ENCODE data around the gene PGF.

Gene PGF

DNA sequence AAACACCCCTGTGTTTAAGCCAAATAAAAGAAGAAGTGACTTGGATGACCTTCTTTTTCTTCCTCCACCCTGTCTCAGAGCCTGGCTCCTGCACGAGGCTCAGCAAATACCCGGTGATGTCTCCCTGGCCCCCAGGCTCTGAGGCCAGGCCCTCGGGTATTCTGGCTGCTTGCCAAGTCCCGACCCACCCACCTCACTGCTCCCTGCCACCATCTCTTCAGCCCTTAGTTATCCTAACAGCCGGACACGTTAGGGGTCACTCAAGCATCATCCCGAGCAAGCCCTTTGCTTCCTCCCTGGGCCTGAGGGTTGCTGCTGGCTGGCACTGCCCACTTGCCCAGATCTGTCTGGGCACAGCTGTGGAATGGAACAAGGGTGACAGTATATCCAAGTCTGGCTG is 39.6 kb downstream of the PGF start:
- DNase-seq = no peak

GRCh38 chr14:74915426-74915825 is 40.0 kb downstream of the PGF start:
- DNase-seq = no peak

DNA sequence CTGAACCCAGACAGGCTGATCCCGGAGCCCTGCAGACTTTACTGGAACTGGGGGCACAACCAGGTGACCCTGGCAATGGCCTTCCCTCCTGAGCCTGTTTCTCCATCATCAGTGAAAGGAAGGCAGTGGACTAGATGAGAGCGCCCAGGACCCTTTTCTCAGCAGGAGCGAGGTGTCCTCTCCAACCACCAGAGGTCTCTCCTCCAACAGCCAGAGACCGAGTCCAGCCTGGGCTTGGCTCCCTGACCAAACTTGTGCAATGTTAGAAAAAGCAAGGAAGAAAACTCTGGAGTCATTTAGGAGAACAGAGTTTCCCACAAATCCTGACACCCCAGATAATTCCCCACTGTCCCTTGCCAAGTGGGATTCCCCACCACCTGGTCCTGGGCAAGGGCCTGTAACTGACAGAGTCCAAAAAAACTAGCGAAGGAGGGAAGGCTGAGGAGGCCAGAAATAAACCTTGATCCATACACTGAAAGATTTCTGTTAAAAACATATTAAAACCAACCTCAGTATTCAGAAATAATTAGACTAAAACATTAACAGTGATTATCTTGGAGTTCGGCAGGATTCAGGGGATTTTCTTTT is 41.3 kb downstream of the PGF start:
- peak; percentile 17 for DNase-seq

GRCh38 chr14:74913393-74913910 is 41.9 kb downstream of the PGF start:
- no peak for DNase-seq

DNA sequence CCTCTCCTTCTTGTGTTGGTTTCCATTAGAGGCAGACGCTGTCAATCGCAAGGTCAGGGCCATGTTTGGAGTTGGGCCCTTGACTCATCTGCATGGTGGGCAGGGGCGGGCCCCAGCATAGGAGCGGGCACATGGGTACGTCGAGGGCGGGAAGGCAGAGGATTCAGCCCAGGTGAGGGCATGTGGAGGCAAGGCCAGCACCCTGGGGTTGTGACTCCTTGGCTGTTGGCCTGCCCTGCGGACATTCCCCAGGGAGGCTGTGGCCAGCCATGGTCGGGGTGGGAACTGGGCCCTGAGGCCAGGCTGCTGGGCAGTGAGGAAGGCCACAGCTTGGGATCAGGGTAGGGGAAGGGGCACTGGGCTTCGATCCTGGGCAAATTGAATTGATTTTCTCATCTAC is 42.6 kb downstream of the PGF start:
- no peak for DNase-seq

DNA sequence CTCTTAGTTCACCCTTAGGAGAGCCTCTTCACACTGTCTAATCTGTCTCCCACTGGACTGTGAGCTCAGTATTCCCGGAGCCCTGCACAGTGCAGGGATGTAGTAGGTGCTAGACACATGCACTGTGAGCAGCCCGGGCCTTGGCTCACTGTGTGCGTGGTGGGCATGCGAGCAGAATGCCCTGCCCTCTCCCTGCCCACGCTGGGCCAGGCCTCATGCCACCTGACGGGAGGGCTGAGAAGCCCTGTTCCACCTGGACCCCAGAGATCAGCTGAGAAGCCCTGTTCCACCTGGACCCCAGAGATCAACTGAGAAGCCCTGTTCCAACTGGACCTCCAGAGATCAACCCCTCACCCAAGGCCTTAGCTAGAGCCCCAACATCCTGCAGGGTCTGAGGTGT is 43.3 kb downstream of the PGF start:
- no peak for DNase-seq

DNA sequence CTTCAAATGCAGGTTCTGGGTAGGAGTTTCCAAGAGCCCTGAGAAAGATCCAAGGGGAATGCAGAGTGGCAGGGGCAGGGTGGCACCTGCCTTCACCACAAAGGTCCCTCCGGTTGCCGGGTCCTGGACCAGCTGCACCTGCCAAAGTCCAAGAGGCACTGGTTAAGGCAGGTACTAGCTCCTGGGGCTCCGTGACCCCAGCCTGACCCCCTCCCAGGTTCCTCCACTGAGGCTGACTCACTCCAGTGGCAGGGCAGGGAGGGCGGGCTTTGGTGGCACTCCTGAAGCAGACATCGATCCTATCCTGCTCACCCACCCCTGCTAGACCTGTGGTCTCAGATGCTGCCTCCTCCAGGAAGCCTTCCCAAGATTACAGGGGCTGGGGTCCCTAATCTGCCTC is 43.7 kb downstream of the PGF start:
- DNase-seq = no peak

DNA sequence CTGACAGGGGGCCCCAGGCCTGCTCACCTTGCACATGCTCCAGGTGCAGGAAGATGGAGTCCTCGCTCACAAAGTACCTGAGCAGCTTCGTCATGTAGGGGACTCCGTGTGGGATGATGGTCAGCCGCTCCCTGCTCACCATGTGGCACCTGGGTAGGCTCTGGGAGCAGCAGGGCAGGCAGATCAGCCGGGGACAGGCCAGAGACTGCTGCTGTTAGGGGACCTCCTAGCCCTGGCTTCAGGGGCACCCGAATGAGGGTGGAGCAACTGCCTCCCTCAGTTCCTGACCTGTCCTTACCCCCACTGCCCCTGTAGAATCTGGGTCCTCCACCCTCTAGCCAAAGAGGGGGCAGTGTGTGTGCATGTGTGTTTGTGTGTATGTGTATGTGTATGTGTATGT is 44.2 kb downstream of the PGF start:
- no peak for DNase-seq

DNA sequence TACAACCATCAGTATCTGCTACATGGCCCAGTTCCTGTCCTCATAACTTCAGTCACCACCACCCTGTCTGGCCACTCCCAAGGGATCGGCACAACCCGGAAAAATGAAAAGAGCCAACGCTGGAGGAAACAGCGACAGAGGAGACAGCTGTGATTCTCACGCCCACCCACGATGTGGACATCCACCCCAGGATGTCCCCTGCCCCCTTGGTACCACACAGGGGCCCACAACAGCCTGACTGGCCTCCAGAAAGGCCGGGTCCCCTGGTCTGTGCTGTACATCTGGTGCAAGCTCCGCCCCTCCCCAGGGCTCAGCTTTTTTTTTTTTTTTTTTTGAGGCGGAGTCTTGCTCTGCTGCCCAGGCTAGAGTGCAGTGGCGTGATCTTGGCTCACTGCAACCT is 44.8 kb downstream of the PGF start:
- no peak for DNase-seq

GRCh38 chr14:74909911-74910310 is 45.5 kb downstream of the PGF start:
- no peak for DNase-seq

DNA sequence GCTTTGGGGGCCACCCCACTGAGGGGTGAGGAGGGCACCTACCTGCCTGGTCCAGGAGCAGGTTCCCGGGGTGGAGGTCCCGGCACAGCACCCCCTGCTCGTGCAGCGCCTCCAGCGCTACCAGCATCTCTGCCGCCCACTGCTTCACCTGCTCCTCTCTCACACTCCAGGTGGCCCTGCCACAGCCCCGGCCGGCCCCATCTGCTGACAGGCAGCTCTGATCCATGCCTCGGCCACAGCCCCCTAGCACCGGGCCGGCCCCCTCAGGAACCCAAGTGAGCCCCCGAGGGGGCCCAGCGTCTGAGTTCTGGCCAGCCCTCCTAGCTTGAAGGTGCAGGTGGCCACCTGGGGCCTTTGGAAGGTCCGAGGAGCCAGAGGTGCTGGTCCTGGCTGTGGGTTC is 45.9 kb downstream of the PGF start:
- DNase-seq = no peak

- DNase-seq = no peak
Measured at GRCh38 chr14:74908861-74909341, 46.5 kb downstream of the PGF start.

DNA sequence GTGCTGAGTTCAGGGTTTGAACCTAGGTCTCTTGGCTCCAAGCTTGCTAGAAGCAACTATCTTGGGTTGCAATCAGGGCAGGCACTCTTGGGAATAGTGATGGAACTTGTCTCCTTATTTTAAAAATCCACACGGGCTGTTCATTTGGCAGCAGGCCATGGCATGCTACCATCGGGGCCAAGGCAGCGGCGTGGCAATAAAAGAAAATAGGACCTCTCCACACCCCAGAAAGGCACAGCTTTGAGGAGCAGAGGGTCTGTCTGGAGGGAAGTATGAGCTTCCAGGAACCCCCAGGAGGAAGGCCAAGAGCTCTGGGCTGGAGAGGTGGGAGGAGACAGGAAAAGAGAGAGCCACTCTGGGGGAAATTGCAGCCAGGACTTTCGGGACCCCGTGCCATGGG is 47.7 kb downstream of the PGF start:
- DNase-seq = no peak

DNA sequence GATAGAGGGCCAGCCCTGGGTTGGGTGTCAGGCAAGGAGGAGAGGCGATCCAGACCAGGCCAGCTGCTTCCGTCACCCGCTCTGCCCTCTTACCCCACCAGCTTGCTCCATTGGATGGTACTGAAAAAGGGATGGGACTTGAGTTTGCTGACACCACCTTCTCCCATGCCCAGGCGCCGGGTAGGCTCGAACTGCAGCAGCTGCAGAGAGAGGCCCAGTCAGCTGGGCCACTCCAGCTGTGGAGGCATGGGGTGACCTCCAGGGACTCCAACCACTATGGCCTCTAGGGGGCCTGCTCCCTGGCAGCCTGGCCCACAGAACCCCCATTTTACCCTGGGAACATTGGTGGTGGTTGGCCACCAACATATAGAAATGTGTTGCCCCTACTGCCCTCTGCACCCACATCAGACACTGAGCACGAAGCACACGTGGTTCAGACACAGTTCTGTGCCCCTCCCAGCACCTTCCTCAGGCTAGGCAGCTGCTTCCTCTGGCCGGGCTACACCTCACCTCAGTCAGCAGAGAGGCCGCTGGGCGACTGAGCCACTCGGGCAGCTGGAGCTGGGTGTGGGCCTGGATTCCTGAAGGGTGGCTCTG is 48.4 kb downstream of the PGF start:
- no peak for DNase-seq

DNA sequence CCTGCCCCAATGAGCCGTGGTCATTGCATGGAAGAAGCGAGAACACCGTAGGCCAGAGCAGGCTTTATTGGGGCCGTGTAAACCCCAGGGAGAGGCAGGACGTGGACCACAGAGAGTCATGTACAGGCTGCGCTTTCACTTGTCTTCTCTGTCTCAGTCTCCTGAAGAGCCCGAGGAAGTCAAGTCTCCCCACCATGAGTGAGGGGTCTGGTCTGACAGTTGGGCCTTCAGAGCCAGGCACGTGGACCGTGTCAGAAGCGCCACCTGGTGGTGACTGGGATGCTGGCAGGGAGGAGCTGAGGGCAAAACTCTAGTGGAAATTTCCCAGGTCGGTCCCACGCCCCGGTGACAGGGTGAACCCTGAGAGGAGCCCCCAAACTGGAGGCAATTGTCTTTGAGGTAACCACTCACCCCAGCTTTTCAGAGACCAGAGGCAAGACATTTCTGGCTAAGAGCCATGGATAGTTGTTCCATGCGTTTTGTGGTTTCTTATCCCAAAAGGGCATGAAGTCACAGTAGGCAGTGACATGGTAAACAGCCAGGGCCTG is 49.7 kb downstream of the PGF start:
- DNase-seq = peak; percentile 74

- DNase-seq = no peak
Measured at GRCh38 chr14:74904635-74905503, 50.5 kb downstream of the PGF start.

DNA sequence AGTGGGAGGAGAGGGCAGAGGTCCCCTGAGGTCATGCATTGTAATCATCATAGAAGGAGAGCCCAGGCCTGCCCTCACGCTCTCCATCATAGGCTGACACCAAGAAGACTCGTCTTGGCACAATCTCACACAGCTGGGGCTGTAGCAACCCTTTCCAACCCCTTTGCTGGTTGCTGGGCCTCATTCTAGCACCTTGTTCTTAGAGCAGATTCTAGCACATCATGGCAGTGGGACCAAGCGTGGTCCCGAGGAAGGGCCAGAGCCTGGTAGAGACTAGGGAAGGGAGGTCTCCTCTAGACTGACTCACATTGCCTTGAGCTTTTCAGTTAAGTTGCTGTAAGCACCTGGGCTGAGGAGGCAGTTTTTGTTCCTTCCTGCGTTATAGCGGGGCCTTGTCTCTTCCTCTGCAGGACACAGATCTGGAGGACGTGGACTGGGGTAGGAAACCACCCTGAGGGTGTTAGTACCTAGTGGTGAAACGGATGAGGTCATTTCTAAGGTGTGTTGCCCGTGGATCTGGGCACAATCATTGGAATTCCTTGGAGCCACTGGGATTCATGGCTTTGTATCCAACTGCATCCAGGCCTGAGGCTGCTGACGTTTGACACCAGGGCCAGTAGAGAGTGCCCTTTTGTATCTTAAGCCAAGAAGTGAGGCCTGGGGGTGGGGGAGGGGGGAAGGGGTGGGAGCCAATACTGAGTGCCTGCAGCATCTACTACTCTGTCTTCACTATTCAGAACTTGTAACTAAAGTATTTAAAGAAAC is 52.3 kb downstream of the PGF start:
- no peak for DNase-seq

- DNase-seq = no peak
Measured at GRCh38 chr14:74898694-74899093, 56.7 kb downstream of the PGF start.

DNA sequence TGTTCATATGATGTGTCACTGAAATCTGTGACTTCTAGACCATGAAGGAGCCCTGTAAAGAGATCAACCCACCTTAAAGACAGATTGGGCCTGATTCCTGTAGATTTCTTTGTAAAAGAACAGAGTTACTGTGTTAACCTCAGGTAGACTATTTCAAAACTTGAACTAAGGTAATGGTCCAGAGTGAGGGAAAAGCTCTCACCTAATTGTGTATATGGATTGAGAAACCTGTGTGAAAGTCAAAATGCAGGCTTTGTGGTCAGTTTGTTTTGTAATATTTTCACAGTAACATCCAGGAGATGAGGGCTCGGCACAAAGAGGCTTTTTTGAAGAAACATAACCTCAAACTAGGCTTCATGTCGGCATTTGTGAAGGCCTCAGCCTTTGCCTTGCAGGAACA is 57.3 kb downstream of the PGF start:
- DNase-seq = no peak

DNA sequence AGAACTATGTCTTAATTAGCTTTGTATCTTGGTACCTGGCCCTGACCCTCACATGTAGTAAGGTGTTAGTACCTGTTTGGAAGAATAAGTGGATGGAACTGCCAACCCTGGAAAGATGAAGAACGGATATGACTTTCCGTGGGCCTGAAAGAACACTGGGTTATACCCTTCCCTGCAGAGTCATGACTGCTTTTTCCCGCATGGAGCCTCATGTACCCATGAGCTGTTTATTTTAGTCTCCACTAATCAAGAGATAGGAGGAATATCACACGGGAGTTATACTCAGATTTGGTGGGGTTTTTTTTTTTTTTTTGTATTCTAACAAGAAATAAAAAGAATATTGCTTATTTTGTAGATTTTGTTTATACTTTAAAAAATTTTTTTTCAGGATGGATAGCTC is 57.8 kb downstream of the PGF start:
- DNase-seq = no peak

DNA sequence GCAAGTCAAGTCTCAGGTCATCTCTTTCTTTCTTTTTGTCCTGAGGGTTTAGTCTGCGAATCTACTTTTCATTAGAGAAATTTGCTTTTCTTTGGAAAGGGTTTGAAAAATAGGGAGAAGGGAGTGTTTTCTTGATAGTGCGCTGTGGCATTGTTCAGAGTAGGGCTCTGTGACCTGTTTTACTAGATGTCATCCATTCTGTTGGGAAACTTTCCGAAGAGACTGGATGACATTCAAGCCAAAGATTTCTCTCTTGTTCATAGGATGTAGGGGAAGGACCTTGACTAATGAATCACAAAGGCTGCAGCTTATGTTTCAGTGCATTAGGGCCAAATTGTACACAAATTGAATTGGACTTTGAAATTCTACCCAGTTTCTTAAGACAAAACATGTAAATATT is 59.0 kb downstream of the PGF start:
- DNase-seq = no peak

GRCh38 chr14:74893614-74894091 is 61.7 kb downstream of the PGF start:
- no peak for DNase-seq

- DNase-seq = no peak
Measured at GRCh38 chr14:74892745-74893144, 62.7 kb downstream of the PGF start.
